IPS DF 19.7 (cell line): ENCODE data around the gene DBI.
"Not testable (repeated sequence)": the region's sequence is repeated elsewhere in the genome, so short reads cannot be mapped to it uniquely, and the experiment has no call there.

Source experiments
- DNase-seq: peaks from one replicate; pipeline ENCODE4 v3.0.0-alpha.2; 2013; ENCODE audit warnings: low read depth, low spot score

DBI gene

GRCh38 chr2:119402106-119402505, 35.3 kb downstream of the DBI start:
- no peak for DNase-seq

DNA sequence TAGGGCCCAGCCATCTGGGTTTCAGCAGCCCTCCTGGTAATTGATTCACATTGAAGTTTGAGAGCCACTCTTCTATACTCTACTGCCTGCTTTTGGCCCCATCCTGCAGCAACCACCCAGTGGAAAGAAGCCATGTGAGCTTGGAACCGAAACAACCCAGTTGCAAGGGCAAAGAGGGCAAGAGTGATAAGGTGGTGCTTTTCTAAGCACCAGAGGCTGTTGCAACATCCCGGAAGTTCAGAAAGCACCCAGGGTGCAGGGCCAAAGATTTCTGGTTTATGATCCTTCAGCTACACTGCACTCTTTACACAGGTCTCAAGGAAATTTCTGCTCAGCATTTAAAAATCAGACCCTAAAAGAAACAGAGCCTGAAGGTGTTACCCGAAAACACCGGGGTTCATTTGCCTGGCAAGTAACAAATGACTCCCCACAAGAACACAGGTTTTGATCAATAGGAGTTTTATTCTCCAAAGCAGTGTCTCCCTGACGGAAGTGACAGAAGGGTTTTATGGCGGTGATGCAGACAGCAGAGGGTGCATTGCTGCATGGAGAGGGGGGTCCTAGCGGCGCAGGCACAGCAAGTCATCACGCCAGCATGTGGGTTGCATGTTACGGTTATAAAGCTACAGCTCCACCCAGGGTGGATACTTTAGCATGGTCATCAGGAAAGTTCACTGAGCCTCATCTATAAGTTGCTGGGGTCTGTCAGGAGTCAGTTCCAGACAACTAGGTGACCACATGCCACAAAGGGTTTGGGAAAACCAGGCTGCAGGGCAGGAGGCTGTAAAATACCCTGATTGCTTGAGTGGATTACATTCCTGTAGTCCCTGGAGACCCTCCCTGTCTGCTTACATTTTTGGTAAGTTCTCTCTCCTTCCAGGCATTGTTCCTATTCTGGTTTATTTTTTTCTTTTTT, 36.1 kb downstream of the DBI start:
- DNase-seq: no peak

- DNase-seq: not testable (repeated sequence)
Measured at GRCh38 chr2:119403618-119404017, 36.8 kb downstream of the DBI start.

- no peak for DNase-seq
Measured at GRCh38 chr2:119405151-119405550, 38.4 kb downstream of the DBI start.

DNA sequence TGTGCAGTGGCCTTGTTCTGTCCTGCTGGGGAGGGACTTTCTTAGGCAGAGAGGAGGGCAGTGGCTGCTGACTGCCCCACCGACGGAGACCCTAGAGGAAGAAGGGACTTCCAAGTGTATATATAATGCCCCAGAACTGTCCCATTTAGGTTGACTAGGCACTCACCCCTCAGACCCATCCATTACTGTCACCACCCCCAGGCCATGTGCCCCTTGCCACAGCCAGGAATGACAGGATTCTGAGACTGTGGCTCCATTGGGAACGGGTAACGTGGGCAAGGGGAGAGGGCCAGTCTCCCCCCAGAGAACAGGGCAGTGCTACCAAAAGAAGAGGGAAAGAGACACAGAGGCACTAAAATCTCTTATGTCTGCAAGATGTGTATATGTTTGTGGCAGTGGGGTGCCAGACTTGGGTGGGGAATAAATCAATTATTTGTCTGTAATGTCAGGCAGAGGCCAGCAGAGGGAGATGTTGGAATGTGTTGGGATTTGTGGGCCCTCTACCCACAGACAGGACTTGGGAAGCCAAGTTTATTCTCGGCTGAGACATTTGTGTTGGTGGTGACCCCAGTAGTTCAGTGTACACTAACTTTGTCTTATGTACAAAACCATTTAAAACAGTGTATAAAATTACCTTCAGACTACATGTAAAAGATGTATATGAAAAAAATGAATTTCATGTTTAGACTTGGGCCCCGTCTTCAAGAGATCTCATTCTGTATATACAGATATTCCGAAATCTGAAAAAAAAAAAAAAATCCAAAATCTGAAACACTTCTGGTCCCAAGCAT, 40.8 kb downstream of the DBI start:
- no peak for DNase-seq

GRCh38 chr2:119408221-119408619, 41.4 kb downstream of the DBI start:
- no peak for DNase-seq

DNA sequence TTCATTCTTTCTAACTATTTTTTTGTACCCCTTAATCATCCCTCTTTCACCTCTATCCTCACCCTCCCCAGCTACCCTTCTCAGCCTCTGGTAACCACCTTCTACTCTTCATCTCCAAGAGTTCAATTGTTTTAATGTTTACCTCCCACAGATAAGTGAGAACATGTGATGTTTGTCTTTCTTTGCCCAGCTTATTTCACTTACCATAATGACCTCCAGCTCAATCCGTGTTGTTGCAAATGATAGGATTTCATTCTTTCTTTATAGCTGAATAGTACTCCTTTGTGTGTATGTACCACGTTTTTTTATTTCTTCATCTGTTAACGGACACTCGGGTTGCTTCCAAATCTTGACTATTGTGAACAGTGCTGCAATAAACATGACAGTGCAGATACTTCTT, 42.7 kb downstream of the DBI start:
- no peak for DNase-seq

- no peak for DNase-seq
Measured at GRCh38 chr2:119414894-119415293, 48.1 kb downstream of the DBI start.

GRCh38 chr2:119415630-119416029, 48.9 kb downstream of the DBI start:
- DNase-seq: no peak

DNA sequence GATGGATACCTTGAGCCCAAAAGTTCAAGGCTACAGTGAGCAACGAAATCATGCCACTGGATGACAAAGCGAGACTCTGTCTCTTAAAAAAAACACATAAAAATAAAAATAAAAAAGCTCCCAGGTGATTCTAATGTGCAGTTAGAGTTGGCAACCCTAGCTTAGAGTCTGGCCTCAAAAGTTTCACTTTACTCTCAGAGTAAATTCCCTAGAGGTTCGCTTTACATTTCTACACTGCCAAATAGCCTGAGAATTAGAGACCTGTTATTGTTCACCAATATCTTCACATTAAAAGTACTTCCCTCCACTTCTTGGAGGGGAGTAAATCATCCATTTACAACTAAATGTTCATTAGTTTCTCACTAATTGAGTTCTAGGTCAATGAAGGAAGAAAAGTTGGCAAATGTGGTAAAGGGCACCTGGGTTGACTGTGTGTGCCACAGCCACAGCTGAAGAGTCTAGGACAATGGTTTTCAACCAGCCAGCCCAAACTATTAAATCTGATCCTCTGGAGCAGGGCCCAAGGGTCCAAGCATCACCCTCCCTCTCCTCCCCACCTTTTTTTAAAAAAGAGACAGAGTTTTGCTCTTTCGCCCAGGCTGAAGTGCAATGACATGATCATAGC, 49.6 kb downstream of the DBI start:
- DNase-seq: no peak

DNA sequence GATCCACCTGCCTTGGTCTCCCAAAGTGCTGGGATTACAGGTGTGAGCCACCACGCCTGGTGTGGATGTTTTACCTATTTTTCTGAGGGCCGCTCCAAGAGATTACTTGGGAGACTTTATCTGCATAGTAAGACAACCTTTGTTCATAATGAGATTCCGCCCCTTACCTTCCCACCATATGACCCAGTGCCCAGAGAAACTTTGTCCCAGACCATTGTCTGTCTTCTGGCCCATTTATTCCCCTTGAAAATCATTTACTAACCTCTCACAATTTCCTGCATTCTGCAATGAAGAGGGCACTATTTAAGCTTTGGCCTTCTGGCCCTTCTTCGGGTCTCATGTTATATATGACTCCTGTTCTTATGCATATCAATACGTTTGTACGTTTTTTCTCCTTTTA, 51.1 kb downstream of the DBI start:
- DNase-seq: no peak

DNA sequence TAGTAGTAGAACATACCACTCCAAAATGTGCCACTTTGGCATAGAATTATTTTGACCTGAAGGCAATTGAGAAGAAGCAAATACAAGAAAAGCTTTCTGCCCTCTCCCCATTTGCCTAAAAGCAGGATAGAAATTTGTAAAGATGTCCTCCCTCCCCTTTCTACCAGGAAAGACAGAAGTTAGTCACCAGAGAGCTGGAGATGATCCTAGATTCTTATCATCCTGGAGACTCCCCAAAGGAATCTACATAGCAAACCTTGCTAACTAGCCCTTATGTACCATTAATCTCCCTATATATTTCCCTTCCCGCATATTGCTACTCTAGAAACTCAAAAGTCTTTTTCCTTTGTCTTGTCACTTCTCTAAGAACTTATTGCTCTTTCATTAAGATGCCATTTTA, 52.3 kb downstream of the DBI start:
- DNase-seq: no peak

- DNase-seq: no peak
Measured at GRCh38 chr2:119419803-119420508, 53.2 kb downstream of the DBI start.

DNA sequence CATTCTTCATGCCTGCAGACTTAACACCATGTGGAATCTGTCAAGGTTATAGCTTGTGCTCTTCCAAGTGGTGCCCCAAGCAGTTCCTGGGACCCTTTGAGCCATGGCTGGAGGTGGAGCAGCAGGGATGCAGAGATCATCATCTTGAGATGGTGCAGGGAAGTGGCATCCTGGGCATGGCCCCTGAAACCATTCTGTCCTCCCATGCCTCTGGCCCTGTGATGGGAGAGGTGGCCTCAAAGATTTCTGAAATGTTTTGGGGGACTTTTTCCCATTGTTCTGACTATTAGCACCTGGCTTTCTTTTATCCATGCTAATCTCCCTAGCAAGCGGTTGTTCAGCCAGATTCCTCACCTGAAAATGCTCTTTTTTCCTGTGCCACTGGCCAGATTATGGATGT, 54.5 kb downstream of the DBI start:
- DNase-seq: no peak

GRCh38 chr2:119421741-119422140, 55.0 kb downstream of the DBI start:
- DNase-seq: no peak
